SK-N-SH treated with all-trans-retinoic acid at 6 μM for 48 hours (cell line): ENCODE results near the gene LEAP2.

ENCODE experiments used
- ESRRG ChIP-seq: fragments of 250-450 bp; sonication (Bioruptor Pico); IDR thresholded peaks from 2 replicates; pipeline ENCODE4 v1.6.1; 2021; ENCODE audit warnings: mild to moderate bottlenecking
- GLIS3 ChIP-seq: fragments of 250-450 bp; sonication (Bioruptor Pico); IDR thresholded peaks from 2 replicates; pipeline ENCODE4 v1.5.0; 2020; ENCODE audit warnings: mild to moderate bottlenecking, moderate library complexity
- OSR1 ChIP-seq: fragments of 250-450 bp; sonication (Bioruptor Pico); IDR thresholded peaks from 2 replicates; pipeline ENCODE4 v1.8.0; 2022; ENCODE audit warnings: moderate library complexity, mild to moderate bottlenecking, inconsistent platforms
- PATZ1 ChIP-seq: fragments of 250-450 bp; sonication (Bioruptor Pico); IDR thresholded peaks from 2 replicates; pipeline ENCODE4 v1.8.0; 2020; ENCODE audit warnings: mild to moderate bottlenecking, moderate library complexity, borderline replicate concordance
- POU6F1 ChIP-seq: fragments of 250-450 bp; sonication (Bioruptor Pico); IDR thresholded peaks from 2 replicates; pipeline ENCODE4 v1.8.0; 2021; ENCODE audit warnings: low read depth, mild to moderate bottlenecking, moderate library complexity, borderline replicate concordance
- RARB ChIP-seq: fragments of 250-450 bp; sonication (Bioruptor Pico); IDR thresholded peaks from 2 replicates; pipeline ENCODE4 v1.8.0; 2021; ENCODE audit warnings: mild to moderate bottlenecking, moderate library complexity
- SNAI2 ChIP-seq: fragments of 250-450 bp; sonication (Bioruptor Pico); IDR thresholded peaks from 2 replicates; pipeline ENCODE4 v1.5.0; 2020; ENCODE audit warnings: mild to moderate bottlenecking, moderate library complexity
- ZNF70 ChIP-seq: fragments of 450-650 bp; formaldehyde crosslinking; IDR thresholded peaks from 2 replicates; pipeline ENCODE4 v1.5.0; 2020; ENCODE audit warnings: mild to moderate bottlenecking, moderate library complexity
- ZNF8 ChIP-seq: fragments of 450-650 bp; formaldehyde crosslinking; IDR thresholded peaks from 2 replicates; pipeline ENCODE4 v1.5.0; 2020; ENCODE audit warnings: mild to moderate bottlenecking, moderate library complexity
- TF ChIP-seq, protein P1 (sequence below): fragments of 250-450 bp; sonication (Bioruptor Pico); IDR thresholded peaks from 2 replicates; pipeline ENCODE4 v1.5.1; 2020; ENCODE audit warnings: low read depth, mild to moderate bottlenecking, moderate library complexity

DNA sequence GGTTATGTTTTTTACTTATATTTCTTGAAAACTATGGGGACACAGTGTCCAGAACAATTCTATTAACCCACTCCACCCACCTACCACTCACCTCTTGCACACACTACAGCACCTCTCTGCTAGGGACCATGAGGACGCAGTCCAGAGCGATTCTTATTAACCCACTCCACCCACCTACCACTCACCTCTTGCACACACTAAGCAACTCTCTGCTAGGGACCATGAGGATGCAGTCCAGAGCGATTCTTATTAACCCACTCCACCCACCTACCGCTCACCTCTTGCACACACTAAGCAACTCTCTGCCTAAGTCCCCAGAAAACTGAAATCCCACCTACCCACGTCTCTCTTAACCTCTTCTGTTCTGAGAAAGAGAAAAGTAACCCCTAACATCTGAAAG is 40.9 kb upstream of the LEAP2 start:
- no peak for TF ChIP-seq RARB (CRISPR knock-in tag)
- no peak for TF ChIP-seq OSR1
- no peak for TF ChIP-seq ZNF70 (CRISPR knock-in tag)
- no peak for TF ChIP-seq SNAI2 (CRISPR knock-in tag)
- TF ChIP-seq PATZ1, result no peak
- no peak for TF ChIP-seq ESRRG (CRISPR knock-in tag)
- no peak for TF ChIP-seq ZNF8 (CRISPR knock-in tag)
- TF ChIP-seq, protein P1, sequence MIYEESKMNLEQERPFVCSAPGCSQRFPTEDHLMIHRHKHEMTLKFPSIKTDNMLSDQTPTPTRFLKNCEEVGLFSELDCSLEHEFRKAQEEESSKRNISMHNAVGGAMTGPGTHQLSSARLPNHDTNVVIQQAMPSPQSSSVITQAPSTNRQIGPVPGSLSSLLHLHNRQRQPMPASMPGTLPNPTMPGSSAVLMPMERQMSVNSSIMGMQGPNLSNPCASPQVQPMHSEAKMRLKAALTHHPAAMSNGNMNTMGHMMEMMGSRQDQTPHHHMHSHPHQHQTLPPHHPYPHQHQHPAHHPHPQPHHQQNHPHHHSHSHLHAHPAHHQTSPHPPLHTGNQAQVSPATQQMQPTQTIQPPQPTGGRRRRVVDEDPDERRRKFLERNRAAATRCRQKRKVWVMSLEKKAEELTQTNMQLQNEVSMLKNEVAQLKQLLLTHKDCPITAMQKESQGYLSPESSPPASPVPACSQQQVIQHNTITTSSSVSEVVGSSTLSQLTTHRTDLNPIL (CRISPR knock-in tag), result no peak
- no peak for TF ChIP-seq GLIS3 (CRISPR knock-in tag)
- TF ChIP-seq POU6F1 (CRISPR knock-in tag), result no peak
